HepG2 (cell line): ENCODE measurements around the gene RHBDD1. TPM values are rescaled to one million over a fixed set of nuclear protein-coding genes. Genes with fewer than 3 reads are reported as not detected.

ENCODE experiments used
- AGO2 ChIP-seq: fragments of 200-400 bp; formaldehyde crosslinking; optimal IDR thresholded peaks from 2 replicates; pipeline ENCODE3; 2017; ENCODE audit warnings: mild to moderate bottlenecking, low read depth, low read length, moderate library complexity
- BCL6 ChIP-seq: IDR thresholded peaks from 2 replicates; pipeline ENCODE4 v1.6.1; 2016; ENCODE audit warnings: missing genetic modification reagents, missing compliant biosample characterization
- CAMTA2 ChIP-seq: sonication (generic); formaldehyde crosslinking; IDR thresholded peaks from 2 replicates; pipeline ENCODE4 v1.4.0; 2020; ENCODE audit warnings: mild to moderate bottlenecking, missing genetic modification reagents, borderline replicate concordance
- CBX1 ChIP-seq: IDR thresholded peaks from one replicate; pipeline ENCODE4 v1.6.1; 2016; ENCODE audit warnings: antibody characterized with exemption, low read depth
- KDM5B ChIP-seq: sonication (generic); formaldehyde crosslinking; IDR thresholded peaks from 2 replicates; pipeline ENCODE4 v1.4.0; 2020; ENCODE audit warnings: missing genetic modification reagents, mild to moderate bottlenecking, borderline replicate concordance
- KMT2A ChIP-seq: sonication (generic); formaldehyde crosslinking; IDR thresholded peaks from 2 replicates; pipeline ENCODE4 v1.4.0; 2020; ENCODE audit warnings: missing genetic modification reagents
- TP53 ChIP-seq: sonication (generic); formaldehyde crosslinking; conservative IDR thresholded peaks from 2 replicates; pipeline ENCODE4 v1.4.0; 2020; ENCODE audit warnings: missing genetic modification reagents
- USF2 ChIP-seq, 2 experiments: sonication (generic) in 1 of 2; formaldehyde crosslinking in 1 of 2; IDR thresholded peaks; 2 replicates each; pipeline versions ENCODE4 v1.5.1 to v1.6.1; 2011 to 2020; ENCODE audit warnings: borderline replicate concordance in 1 of 2, low read depth in 1 of 2, low read length in 1 of 2, mild to moderate bottlenecking in 1 of 2, missing genetic modification reagents in 1 of 2, moderate library complexity in 1 of 2
- ZNF329 ChIP-seq: sonication (generic); formaldehyde crosslinking; IDR thresholded peaks from 2 replicates; pipeline ENCODE4 v1.9.0; 2021; ENCODE audit warnings: low read depth, mild to moderate bottlenecking, missing genetic modification reagents
- ZNF337 ChIP-seq: sonication (generic); formaldehyde crosslinking; IDR thresholded peaks from 2 replicates; pipeline ENCODE4 v1.5.1; 2020; ENCODE audit warnings: missing genetic modification reagents, low read depth, mild to moderate bottlenecking, borderline replicate concordance
- ZNF367 ChIP-seq: sonication (generic); formaldehyde crosslinking; IDR thresholded peaks from 2 replicates; pipeline ENCODE4 v1.4.0; 2020; ENCODE audit warnings: missing genetic modification reagents, borderline replicate concordance
- ZNF567 ChIP-seq: sonication (generic); formaldehyde crosslinking; IDR thresholded peaks from 2 replicates; pipeline ENCODE4 v1.8.1; 2023; ENCODE audit warnings: mild to moderate bottlenecking, missing genetic modification reagents, borderline replicate concordance
- ZNF788 ChIP-seq: sonication (generic); formaldehyde crosslinking; IDR thresholded peaks from 2 replicates; pipeline ENCODE4 v1.5.0; 2020; ENCODE audit warnings: mild to moderate bottlenecking, missing genetic modification reagents, borderline replicate concordance
- ZNF883 ChIP-seq: sonication (generic); formaldehyde crosslinking; IDR thresholded peaks from 2 replicates; pipeline ENCODE4 v1.5.1; 2020; ENCODE audit warnings: mild to moderate bottlenecking, missing genetic modification reagents; ENCODE audit errors: not compliant biosample characterization
- polyA plus RNA-seq, 8 experiments: library from polyadenylated mRNA; depleted of rRNA in 3 of 8; stranded (reverse) in 7 of 8; unstranded in 1 of 8; fragments of >200 nt; fragmentation: Illumina TruSeq in 4 of 8; extraction: Trizol in 4 of 8; gene quantifications; 2 replicates each; pipeline versions ENCODE4 v1.2.1 to v1.2.3, GENCODE V29; 2011 to 2016; ENCODE audit warnings: low read depth in 4 of 8, missing spikeins in 1 of 8, mixed read lengths in 1 of 8; ENCODE audit not compliant: insufficient read depth in 1 of 8
- total RNA-seq, 5 experiments: library from RNA; depleted of rRNA; stranded (reverse); fragments of >200 nt; fragmentation: Illumina TruSeq; extraction: Trizol; gene quantifications; 2 replicates each; pipeline ENCODE4 v1.2.3, GENCODE V29; 2016; ENCODE audit warnings: low read depth in 1 of 5
- TF ChIP-seq, protein P1 (sequence below): sonication (generic); formaldehyde crosslinking; IDR thresholded peaks from 2 replicates; pipeline ENCODE4 v1.5.1; 2020; ENCODE audit warnings: mild to moderate bottlenecking, missing genetic modification reagents, moderate library complexity
- TF ChIP-seq, protein P2 (sequence below): sonication (generic); formaldehyde crosslinking; IDR thresholded peaks from 2 replicates; pipeline ENCODE4 v1.8.0; 2022; ENCODE audit warnings: missing genetic modification reagents, mild to moderate bottlenecking, moderate library complexity, borderline replicate concordance
- TF ChIP-seq, protein P3 (sequence below): sonication (generic); formaldehyde crosslinking; IDR thresholded peaks from 2 replicates; pipeline ENCODE4 v1.5.0; 2020; ENCODE audit warnings: mild to moderate bottlenecking, missing genetic modification reagents, borderline replicate concordance

Gene RHBDD1
- total and polyA plus RNA-seq, 2 of the 13 experiments (the other 11 are each of a cell fraction or from before 2014, with no cell fraction given): 8.2 to 9.5 TPM

DNA sequence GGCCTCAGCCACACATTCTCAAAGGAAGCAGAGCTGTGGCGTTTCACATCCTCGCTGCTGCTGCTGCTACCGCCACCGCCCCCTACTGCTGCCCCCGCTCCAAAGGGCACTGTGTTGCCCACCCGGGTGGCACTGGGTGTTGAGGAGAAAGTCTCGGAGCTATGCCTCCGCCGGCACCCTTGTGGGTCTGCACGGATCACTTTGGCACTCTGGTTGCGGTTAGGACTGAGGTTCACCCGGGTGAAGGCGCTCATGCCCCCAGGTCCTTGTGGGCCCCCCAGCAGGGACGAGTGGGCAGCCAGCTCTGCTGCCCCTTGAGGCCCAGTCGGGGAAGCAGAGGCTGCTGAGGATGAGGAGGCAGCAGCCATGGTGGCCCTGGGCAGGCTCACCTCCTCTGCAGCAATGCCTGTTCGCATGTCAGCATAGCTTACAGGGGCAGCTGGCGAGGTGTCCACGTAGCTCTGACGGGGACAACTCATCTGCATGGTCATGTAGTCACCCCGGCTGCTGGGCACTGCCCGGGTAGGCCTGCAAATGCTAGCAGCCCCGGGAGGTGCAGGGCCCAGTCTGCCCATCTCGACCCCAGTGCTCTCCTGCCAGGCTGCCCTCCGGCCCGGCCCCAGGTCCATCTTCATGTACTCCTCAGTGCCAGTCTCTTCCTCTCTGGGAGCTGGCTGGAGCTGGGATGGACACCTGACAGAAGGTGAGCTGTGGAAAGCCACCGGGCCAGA, 40.4 kb upstream of the RHBDD1 start (continued):
- TF ChIP-seq, protein P1, sequence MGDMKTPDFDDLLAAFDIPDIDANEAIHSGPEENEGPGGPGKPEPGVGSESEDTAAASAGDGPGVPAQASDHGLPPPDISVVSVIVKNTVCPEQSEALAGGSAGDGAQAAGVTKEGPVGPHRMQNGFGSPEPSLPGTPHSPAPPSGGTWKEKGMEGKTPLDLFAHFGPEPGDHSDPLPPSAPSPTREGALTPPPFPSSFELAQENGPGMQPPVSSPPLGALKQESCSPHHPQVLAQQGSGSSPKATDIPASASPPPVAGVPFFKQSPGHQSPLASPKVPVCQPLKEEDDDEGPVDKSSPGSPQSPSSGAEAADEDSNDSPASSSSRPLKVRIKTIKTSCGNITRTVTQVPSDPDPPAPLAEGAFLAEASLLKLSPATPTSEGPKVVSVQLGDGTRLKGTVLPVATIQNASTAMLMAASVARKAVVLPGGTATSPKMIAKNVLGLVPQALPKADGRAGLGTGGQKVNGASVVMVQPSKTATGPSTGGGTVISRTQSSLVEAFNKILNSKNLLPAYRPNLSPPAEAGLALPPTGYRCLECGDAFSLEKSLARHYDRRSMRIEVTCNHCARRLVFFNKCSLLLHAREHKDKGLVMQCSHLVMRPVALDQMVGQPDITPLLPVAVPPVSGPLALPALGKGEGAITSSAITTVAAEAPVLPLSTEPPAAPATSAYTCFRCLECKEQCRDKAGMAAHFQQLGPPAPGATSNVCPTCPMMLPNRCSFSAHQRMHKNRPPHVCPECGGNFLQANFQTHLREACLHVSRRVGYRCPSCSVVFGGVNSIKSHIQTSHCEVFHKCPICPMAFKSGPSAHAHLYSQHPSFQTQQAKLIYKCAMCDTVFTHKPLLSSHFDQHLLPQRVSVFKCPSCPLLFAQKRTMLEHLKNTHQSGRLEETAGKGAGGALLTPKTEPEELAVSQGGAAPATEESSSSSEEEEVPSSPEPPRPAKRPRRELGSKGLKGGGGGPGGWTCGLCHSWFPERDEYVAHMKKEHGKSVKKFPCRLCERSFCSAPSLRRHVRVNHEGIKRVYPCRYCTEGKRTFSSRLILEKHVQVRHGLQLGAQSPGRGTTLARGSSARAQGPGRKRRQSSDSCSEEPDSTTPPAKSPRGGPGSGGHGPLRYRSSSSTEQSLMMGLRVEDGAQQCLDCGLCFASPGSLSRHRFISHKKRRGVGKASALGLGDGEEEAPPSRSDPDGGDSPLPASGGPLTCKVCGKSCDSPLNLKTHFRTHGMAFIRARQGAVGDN (CRISPR knock-in tag): peak; percentile 83
- TF ChIP-seq BCL6 (CRISPR knock-in tag) (0 out of 2 replicates have a peak, but pooled peaks have one; percentile 2), KDM5B (CRISPR knock-in tag) (peak; percentile 20; the same call in 1 of the 2 replicates), ZNF788 (CRISPR knock-in tag) (peak; percentile 2; the same call in 1 of the 2 replicates), TP53 (no peak), ZNF567 (CRISPR knock-in tag) (no peak), USF2 (IDR thresholded peaks at IDR 0.05; ENCODE audit: low read depth, low read length) (no peak), USF2 (CRISPR knock-in tag; IDR thresholded peaks at IDR 0.05; ENCODE audit: borderline replicate concordance) (no peak), CBX1 (no peak), KMT2A (CRISPR knock-in tag) (no peak), AGO2 (peak; percentile 89), ZNF329 (CRISPR knock-in tag) (0 out of 2 replicates have a peak, but pooled peaks have one; percentile 56), CAMTA2 (CRISPR knock-in tag) (peak; percentile 58; the same call in 1 of the 2 replicates), ZNF367 (CRISPR knock-in tag) (no peak), ZNF337 (CRISPR knock-in tag) (no peak), ZNF883 (CRISPR knock-in tag) (no peak)
- TF ChIP-seq, protein P2, sequence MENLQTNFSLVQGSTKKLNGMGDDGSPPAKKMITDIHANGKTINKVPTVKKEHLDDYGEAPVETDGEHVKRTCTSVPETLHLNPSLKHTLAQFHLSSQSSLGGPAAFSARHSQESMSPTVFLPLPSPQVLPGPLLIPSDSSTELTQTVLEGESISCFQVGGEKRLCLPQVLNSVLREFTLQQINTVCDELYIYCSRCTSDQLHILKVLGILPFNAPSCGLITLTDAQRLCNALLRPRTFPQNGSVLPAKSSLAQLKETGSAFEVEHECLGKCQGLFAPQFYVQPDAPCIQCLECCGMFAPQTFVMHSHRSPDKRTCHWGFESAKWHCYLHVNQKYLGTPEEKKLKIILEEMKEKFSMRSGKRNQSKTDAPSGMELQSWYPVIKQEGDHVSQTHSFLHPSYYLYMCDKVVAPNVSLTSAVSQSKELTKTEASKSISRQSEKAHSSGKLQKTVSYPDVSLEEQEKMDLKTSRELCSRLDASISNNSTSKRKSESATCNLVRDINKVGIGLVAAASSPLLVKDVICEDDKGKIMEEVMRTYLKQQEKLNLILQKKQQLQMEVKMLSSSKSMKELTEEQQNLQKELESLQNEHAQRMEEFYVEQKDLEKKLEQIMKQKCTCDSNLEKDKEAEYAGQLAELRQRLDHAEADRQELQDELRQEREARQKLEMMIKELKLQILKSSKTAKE (CRISPR knock-in tag): no peak
- TF ChIP-seq, protein P3, sequence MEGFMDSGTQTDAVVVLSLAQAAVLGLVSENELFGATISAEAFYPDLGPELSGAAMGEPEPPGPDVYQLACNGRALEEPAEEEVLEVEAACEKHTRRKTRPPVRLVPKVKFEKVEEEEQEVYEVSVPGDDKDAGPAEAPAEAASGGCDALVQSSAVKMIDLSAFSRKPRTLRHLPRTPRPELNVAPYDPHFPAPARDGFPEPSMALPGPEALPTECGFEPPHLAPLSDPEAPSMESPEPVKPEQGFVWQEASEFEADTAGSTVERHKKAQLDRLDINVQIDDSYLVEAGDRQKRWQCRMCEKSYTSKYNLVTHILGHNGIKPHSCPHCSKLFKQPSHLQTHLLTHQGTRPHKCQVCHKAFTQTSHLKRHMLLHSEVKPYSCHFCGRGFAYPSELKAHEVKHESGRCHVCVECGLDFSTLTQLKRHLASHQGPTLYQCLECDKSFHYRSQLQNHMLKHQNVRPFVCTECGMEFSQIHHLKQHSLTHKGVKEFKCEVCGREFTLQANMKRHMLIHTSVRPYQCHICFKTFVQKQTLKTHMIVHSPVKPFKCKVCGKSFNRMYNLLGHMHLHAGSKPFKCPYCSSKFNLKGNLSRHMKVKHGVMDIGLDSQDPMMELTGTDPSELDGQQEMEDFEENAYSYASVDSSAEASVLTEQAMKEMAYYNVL (CRISPR knock-in tag): peak; percentile 24
